Keratinocyte (primary cell): ENCODE data around the gene CEP85L.

ENCODE experiments used
- EZH2 ChIP-seq: IDR thresholded peaks from one replicate; pipeline ENCODE4 v1.6.1; 2012; ENCODE audit warnings: inconsistent platforms, mild to moderate bottlenecking, low read length, moderate library complexity
- TF ChIP-seq, protein P1 (sequence below), 3 experiments: IDR thresholded peaks in 1 of 3; conservative IDR thresholded peaks in 1 of 3; optimal IDR thresholded peaks in 1 of 3; 2 replicates in 2 of 3; 3 replicates in 1 of 3; pipeline versions ENCODE3 to v1.5.1; 2011; ENCODE audit warnings: low read length in 3 of 3, mild to moderate bottlenecking in 3 of 3, moderate library complexity in 2 of 3, control low read depth in 1 of 3, inconsistent platforms in 1 of 3; ENCODE audit not compliant: insufficient read depth in 2 of 3; ENCODE audit errors: extremely low read depth in 1 of 3

DNA sequence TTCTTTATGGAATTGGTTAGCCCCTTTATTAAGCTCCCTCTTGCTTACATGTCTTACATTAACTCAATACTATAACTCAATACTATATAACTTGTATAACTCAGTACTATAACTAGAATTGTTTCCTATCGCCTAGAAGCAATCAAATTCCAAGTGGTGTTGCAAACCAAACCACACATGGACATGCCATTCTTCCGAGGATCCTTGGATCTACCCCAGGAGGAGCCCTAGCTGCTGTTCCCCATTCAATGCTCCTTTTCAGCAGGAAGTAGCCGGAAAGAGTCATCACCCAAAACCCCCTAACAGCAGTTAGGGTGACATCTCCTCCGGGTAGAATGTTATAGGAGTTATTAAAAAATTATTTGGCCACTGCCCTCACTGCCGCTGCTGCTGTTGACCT, 62.8 kb downstream of the CEP85L start:
- TF ChIP-seq, protein P1, sequence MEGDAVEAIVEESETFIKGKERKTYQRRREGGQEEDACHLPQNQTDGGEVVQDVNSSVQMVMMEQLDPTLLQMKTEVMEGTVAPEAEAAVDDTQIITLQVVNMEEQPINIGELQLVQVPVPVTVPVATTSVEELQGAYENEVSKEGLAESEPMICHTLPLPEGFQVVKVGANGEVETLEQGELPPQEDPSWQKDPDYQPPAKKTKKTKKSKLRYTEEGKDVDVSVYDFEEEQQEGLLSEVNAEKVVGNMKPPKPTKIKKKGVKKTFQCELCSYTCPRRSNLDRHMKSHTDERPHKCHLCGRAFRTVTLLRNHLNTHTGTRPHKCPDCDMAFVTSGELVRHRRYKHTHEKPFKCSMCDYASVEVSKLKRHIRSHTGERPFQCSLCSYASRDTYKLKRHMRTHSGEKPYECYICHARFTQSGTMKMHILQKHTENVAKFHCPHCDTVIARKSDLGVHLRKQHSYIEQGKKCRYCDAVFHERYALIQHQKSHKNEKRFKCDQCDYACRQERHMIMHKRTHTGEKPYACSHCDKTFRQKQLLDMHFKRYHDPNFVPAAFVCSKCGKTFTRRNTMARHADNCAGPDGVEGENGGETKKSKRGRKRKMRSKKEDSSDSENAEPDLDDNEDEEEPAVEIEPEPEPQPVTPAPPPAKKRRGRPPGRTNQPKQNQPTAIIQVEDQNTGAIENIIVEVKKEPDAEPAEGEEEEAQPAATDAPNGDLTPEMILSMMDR (optimal IDR thresholded peaks at IDR 0.05 in 1 of 3, IDR thresholded peaks at IDR 0.05 in 1 of 3, conservative IDR thresholded peaks at IDR 0.05 in 1 of 3; ENCODE audit: extremely low read depth in 1 of 3, insufficient read depth in 2 of 3, low read length in 3 of 3): no peak
- no peak for TF ChIP-seq EZH2
